Measurements from ENCODE around the gene BCL2L2.

The BCL2L2 gene

GRCh38 chr14:23299211-23299957 is 7.2 kb upstream of the BCL2L2 start:
- peak; percentile 33 for TF ChIP-seq CTCF (IDR thresholded peaks at IDR 0.05; ENCODE audit: control extremely low read depth, extremely low read depth, low read depth, missing control alignments)
- POLR2A ChIA-PET = interaction anchor here (1.0 kb wide), 1 partner anchor 13 kb away, joined by 3 read pairs; the partner anchor contains the start of gene HOMEZ
- DNase-seq (ENCODE audit: extremely low spot score) = no peak
- CTCF ChIA-PET = interaction anchor here (4.0 to 16.2 kb wide), 4 partner anchors 13 to 228 kb away, joined by 13 to 136 read pairs (median 41); partner anchors contain the start of genes HOMEZ and PABPN1

GRCh38 chr14:23299986-23300686 is 6.5 kb upstream of the BCL2L2 start:
- DNase-seq (ENCODE audit: extremely low spot score) = no peak

GRCh38 chr14:23300687-23301223 is 5.9 kb upstream of the BCL2L2 start:
- no peak for TF ChIP-seq CTCF (IDR thresholded peaks at IDR 0.05; ENCODE audit: control extremely low read depth, extremely low read depth, low read depth, missing control alignments)
- POLR2A ChIA-PET = interaction anchor here (0.7 to 3.1 kb wide), 5 partner anchors 12 to 371 kb away, joined by 3 to 26 read pairs (median 3); partner anchors contain the start of genes HOMEZ and PABPN1
- CTCF ChIA-PET = interaction anchor here (0.9 to 16.2 kb wide), 22 partner anchors 9 to 253 kb away, joined by 3 to 136 read pairs (median 6); partner anchors contain the start of genes CEBPE, HOMEZ and PABPN1
- no peak for DNase-seq (ENCODE audit: extremely low spot score)

More at GRCh38 chr14:23299986-23300686, 6.5 kb upstream of the BCL2L2 start:
- TF ChIP-seq CTCF (IDR thresholded peaks at IDR 0.05; ENCODE audit: control extremely low read depth, extremely low read depth, low read depth, missing control alignments) = no peak
- CTCF ChIA-PET = interaction anchor here (0.9 to 16.2 kb wide), 17 partner anchors 9 to 254 kb away, joined by 3 to 136 read pairs (median 8); partner anchors contain the start of genes CEBPE, HOMEZ and PABPN1
- POLR2A ChIA-PET = interaction anchor here (0.7 to 3.1 kb wide), 4 partner anchors 11 to 370 kb away, joined by 3 to 26 read pairs (median 8); partner anchors contain the start of genes HOMEZ and PABPN1

- ChIA-PET CTCF (interaction anchor here (0.9 to 16.2 kb wide), 25 partner anchors 9 to 253 kb away, joined by 3 to 136 read pairs (median 7); partner anchors contain the start of genes CEBPE, HOMEZ and PABPN1), POLR2A (interaction anchor here (0.6 to 3.1 kb wide), 6 partner anchors 13 to 181 kb away, joined by 3 to 26 read pairs (median 4); partner anchors contain the start of genes HOMEZ and PABPN1)
- DNase-seq (ENCODE audit: extremely low spot score) = peak; percentile 97
- TF ChIP-seq CTCF (IDR thresholded peaks at IDR 0.05; ENCODE audit: control extremely low read depth, extremely low read depth, low read depth, missing control alignments) = peak; percentile 85
Measured at GRCh38 chr14:23301288-23301968, 5.2 kb upstream of the BCL2L2 start.

- no peak for TF ChIP-seq CTCF (IDR thresholded peaks at IDR 0.05; ENCODE audit: control extremely low read depth, extremely low read depth, low read depth, missing control alignments)
- ChIA-PET CTCF (interaction anchor here (1.1 to 16.2 kb wide), 19 partner anchors 9 to 240 kb away, joined by 3 to 136 read pairs (median 7); partner anchors contain the start of genes CEBPE, HOMEZ and PABPN1), POLR2A (interaction anchor here (0.6 to 3.1 kb wide), 6 partner anchors 16 to 181 kb away, joined by 3 to 26 read pairs (median 4); partner anchors contain the start of genes HOMEZ and PABPN1)
- DNase-seq (ENCODE audit: extremely low spot score) = no peak
Measured at GRCh38 chr14:23301969-23302289, 4.7 kb upstream of the BCL2L2 start.

All from GM10248 (cell line).